ENCODE results near the gene NHS. TPM values are rescaled to one million over a fixed set of nuclear protein-coding genes. Genes with fewer than 3 reads are reported as not detected.

NHS gene
- total RNA-seq, 1 donor from 2014 or later: 6.6 TPM

DNA sequence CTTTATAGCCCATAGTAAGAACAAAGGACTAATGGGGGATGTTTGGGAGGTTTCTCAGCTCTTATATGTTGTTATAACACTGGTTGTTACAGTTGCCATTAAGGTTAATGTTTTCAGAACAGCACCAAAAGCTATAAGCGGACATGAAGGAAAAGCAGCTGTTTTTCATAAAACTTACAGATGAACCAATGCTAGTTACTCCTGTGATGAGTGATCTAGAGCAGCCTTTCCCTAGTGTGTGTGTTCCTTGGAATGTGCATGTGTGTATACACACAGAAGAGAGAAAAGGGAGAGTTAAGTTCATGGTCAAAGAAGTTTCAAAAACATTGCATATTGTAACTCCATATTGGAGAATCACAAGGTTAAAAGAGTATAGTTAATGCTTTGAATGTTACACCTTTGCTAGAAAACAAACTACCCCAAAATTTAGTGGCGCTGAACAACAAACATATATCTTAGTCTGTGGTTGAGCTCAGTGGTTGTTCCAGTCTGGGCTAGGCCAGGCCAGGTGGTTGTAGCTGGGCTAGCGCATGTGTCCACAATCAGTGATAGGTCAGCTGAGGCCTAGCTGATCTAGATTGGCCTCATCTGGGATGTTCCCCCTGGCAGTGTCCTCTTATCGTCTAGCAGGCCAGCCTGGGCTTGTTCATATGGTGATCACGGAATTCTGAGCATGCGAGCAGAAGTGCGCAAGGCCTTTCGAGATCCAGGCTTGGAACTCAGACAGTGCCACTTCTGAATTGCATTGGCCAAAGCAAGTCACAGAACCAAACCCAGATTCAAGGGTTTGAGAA lies 151.0 kb downstream of the NHS start:
- peak overlapping the region; percentile 24 for H3K27ac Mint-ChIP-seq (ENCODE audit: unreplicated experiment)

DNA sequence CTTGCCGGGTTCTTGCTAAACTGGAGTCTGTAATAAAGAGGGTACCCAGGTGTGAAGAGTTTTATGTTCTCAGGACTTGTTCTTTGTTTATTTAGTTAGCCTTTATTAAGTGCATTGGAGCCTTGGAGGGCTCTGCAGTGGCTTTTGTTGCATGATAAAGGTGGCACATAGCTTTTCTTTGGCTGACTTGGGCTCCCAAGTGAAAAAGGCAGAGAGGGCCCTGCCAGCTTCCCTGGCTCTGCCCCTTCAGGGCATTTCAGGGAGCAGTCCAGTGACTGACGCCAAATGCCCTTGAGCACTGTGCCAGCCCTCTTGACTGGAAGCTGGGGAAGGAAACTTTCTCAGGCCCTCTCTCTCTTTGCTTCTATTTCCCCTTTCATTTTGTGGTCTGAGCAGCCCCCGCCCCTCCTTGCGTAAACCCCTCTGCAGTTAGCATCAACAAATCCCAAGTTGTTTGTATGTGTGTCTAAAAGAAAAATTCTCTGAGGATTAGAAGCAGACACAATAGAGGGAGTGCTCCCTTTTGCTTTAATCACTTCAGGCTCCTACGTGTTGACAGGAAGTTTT lies 152.2 kb downstream of the NHS start:
- no peak for TF ChIP-seq EZH2 (IDR thresholded peaks at IDR 0.05; ENCODE audit: insufficient read depth, low read length)
- TF ChIP-seq, protein P1, sequence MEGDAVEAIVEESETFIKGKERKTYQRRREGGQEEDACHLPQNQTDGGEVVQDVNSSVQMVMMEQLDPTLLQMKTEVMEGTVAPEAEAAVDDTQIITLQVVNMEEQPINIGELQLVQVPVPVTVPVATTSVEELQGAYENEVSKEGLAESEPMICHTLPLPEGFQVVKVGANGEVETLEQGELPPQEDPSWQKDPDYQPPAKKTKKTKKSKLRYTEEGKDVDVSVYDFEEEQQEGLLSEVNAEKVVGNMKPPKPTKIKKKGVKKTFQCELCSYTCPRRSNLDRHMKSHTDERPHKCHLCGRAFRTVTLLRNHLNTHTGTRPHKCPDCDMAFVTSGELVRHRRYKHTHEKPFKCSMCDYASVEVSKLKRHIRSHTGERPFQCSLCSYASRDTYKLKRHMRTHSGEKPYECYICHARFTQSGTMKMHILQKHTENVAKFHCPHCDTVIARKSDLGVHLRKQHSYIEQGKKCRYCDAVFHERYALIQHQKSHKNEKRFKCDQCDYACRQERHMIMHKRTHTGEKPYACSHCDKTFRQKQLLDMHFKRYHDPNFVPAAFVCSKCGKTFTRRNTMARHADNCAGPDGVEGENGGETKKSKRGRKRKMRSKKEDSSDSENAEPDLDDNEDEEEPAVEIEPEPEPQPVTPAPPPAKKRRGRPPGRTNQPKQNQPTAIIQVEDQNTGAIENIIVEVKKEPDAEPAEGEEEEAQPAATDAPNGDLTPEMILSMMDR (IDR thresholded peaks at IDR 0.05; ENCODE audit: insufficient read depth, low read depth, low read length): no peak
- H3K27me3 Mint-ChIP-seq (ENCODE audit: low read depth, unreplicated experiment): no peaks in the 10 kb centered on the region
- H4K20me1 ChIP-seq (ENCODE audit: insufficient read depth, low read length): peaks cover 3% of the 10 kb centered on the region
- FAIRE-seq (peak; percentile 73), DNase-seq (ENCODE audit: low read depth) (no peak)
- peaks cover 4% of the 10 kb centered on the region for H3K36me3 Mint-ChIP-seq (ENCODE audit: low read depth, unreplicated experiment)
- H3K9me3 Mint-ChIP-seq (ENCODE audit: unreplicated experiment): no peaks in the 10 kb centered on the region
- no peaks in the 10 kb centered on the region for H3K9me3 ChIP-seq (ENCODE audit: insufficient read depth, low read depth, low read length)
- peaks cover 21% of the 10 kb centered on the region for H3K4me1 ChIP-seq (ENCODE audit: insufficient read depth, low read length)
- H3K27ac ChIP-seq (ENCODE audit: low read depth, low read length): no peak overlapping the region
- H3K4me2 ChIP-seq (ENCODE audit: low read length): peak overlapping the region; percentile 59
- H3K36me3 ChIP-seq (ENCODE audit: insufficient read depth, low read length): no peaks in the 10 kb centered on the region
- no peak overlapping the region for H2AFZ ChIP-seq (ENCODE audit: low read depth, low read length)
- no peak overlapping the region for H3K27ac Mint-ChIP-seq (ENCODE audit: unreplicated experiment)
- no peak overlapping the region for H3K4me3 Mint-ChIP-seq (ENCODE audit: unreplicated experiment)
- no peak overlapping the region for H3K4me3 ChIP-seq (ENCODE audit: insufficient read depth, low read depth, low read length)
- H3K9ac ChIP-seq (ENCODE audit: low read length): no peak overlapping the region
- H3K4me1 Mint-ChIP-seq (ENCODE audit: low read depth, unreplicated experiment): peaks cover 30% of the 10 kb centered on the region
- H3K27me3 ChIP-seq (ENCODE audit: insufficient read depth, low read length): no peaks in the 10 kb centered on the region
- H3K79me2 ChIP-seq (ENCODE audit: insufficient read depth, low read length): peaks cover 35% of the 10 kb centered on the region

More for the DNA sequence above, 151.0 kb downstream of the NHS start:
- Histone ChIP-seq H3K4me2 (ENCODE audit: low read length) (peak overlapping the region; percentile 30), H3K4me1 (ENCODE audit: insufficient read depth, low read length) (peaks cover 23% of the 10 kb centered on the region), H2AFZ (ENCODE audit: low read depth, low read length) (no peak overlapping the region), H3K79me2 (ENCODE audit: insufficient read depth, low read length) (peaks cover 35% of the 10 kb centered on the region), H3K9ac (ENCODE audit: low read length) (no peak overlapping the region), H3K27me3 (ENCODE audit: insufficient read depth, low read length) (no peaks in the 10 kb centered on the region), H3K36me3 (ENCODE audit: insufficient read depth, low read length) (no peaks in the 10 kb centered on the region), H3K27ac (ENCODE audit: low read depth, low read length) (no peak overlapping the region), H3K9me3 (ENCODE audit: insufficient read depth, low read depth, low read length) (no peaks in the 10 kb centered on the region), H4K20me1 (ENCODE audit: insufficient read depth, low read length) (peaks cover 3% of the 10 kb centered on the region), H3K4me3 (ENCODE audit: insufficient read depth, low read depth, low read length) (no peak overlapping the region)
- DNase-seq (ENCODE audit: low read depth): peak; percentile 31
- Mint-ChIP-seq H3K27me3 (ENCODE audit: low read depth, unreplicated experiment) (no peaks in the 10 kb centered on the region), H3K4me3 (ENCODE audit: unreplicated experiment) (no peak overlapping the region), H3K9me3 (ENCODE audit: unreplicated experiment) (no peaks in the 10 kb centered on the region), H3K36me3 (ENCODE audit: low read depth, unreplicated experiment) (peaks cover 2% of the 10 kb centered on the region), H3K4me1 (ENCODE audit: low read depth, unreplicated experiment) (peaks cover 30% of the 10 kb centered on the region)
- TF ChIP-seq, protein P1 (IDR thresholded peaks at IDR 0.05; ENCODE audit: insufficient read depth, low read depth, low read length): no peak
- TF ChIP-seq EZH2 (IDR thresholded peaks at IDR 0.05; ENCODE audit: insufficient read depth, low read length): no peak
- peak; percentile 84 for FAIRE-seq

DNA sequence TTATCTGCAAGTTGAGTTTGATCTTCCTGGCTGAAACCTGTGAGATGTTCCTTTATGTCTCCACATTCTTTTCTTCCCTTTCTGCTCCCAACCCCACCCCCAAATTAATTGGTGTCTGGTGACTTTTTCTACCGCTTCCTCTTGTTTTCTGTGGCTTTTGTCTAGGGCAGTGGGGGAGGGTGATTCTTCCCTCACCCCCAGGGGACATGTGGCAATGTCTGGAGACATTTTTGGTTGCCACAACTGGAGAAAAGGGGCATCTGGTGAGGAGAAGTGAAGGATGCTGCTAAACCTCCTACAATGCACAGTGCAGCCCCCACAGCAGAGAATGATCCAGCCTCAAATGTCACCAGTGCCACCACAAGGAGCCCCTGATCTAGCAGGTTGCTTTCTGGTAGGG lies 152.9 kb downstream of the NHS start:
- Histone ChIP-seq H3K4me1 (ENCODE audit: insufficient read depth, low read length) (peaks cover 21% of the 10 kb centered on the region), H3K9ac (ENCODE audit: low read length) (no peak overlapping the region), H3K27me3 (ENCODE audit: insufficient read depth, low read length) (no peaks in the 10 kb centered on the region), H3K4me3 (ENCODE audit: insufficient read depth, low read depth, low read length) (no peak overlapping the region), H3K9me3 (ENCODE audit: insufficient read depth, low read depth, low read length) (no peaks in the 10 kb centered on the region), H4K20me1 (ENCODE audit: insufficient read depth, low read length) (peaks cover 2% of the 10 kb centered on the region), H3K79me2 (ENCODE audit: insufficient read depth, low read length) (peaks cover 32% of the 10 kb centered on the region), H2AFZ (ENCODE audit: low read depth, low read length) (no peak overlapping the region), H3K27ac (ENCODE audit: low read depth, low read length) (no peak overlapping the region), H3K4me2 (ENCODE audit: low read length) (peak overlapping the region; percentile 59), H3K36me3 (ENCODE audit: insufficient read depth, low read length) (no peaks in the 10 kb centered on the region)
- Mint-ChIP-seq H3K4me3 (ENCODE audit: unreplicated experiment) (no peak overlapping the region), H3K9me3 (ENCODE audit: unreplicated experiment) (no peaks in the 10 kb centered on the region), H3K36me3 (ENCODE audit: low read depth, unreplicated experiment) (peaks cover 4% of the 10 kb centered on the region), H3K27ac (ENCODE audit: unreplicated experiment) (peak overlapping the region; percentile 62), H3K27me3 (ENCODE audit: low read depth, unreplicated experiment) (no peaks in the 10 kb centered on the region), H3K4me1 (ENCODE audit: low read depth, unreplicated experiment) (peaks cover 30% of the 10 kb centered on the region)
- FAIRE-seq (peak; percentile 85), DNase-seq (ENCODE audit: low read depth) (no peak)
- TF ChIP-seq, protein P1 (IDR thresholded peaks at IDR 0.05; ENCODE audit: insufficient read depth, low read depth, low read length): no peak
- no peak for TF ChIP-seq EZH2 (IDR thresholded peaks at IDR 0.05; ENCODE audit: insufficient read depth, low read length)
